Stimulated activated CD4-positive, alpha-beta T cell treated with anti-CD3 and anti-CD28 coated beads, Interleukin-4, amount 100 ng/mL, for 48 hours (primary cell): ENCODE data around the gene MFSD11.
"Not testable (repeated sequence)": the region's sequence is repeated elsewhere in the genome, so short reads cannot be mapped to it uniquely, and the experiment has no call there.

ENCODE experiments used
- DNase-seq, 2 donors: peaks; one replicate each; pipeline ENCODE4 v3.0.0-alpha.2; 2020; ENCODE audit warnings: low read depth in 2 of 2

Gene MFSD11

GRCh38 chr17:76726776-76727718, 10.9 kb upstream of the MFSD11 start, which contains the start of gene METTL23:
Gene METTL23 (plus strand): TSS chr17:76726839. CDS start chr17:76729711, 2,872 bp downstream.
- DNase-seq, result peak; percentile 66 to 75

- no peak for DNase-seq
Observed at GRCh38 chr17:76727745-76728456, 10.0 kb upstream of the MFSD11 start.

GRCh38 chr17:76731800-76732733, 5.9 kb upstream of the MFSD11 start:
- not testable (repeated sequence) for DNase-seq

GRCh38 chr17:76732734-76733617, 4.9 kb upstream of the MFSD11 start:
- no peak for DNase-seq

- DNase-seq, result no peak
Observed at GRCh38 chr17:76733618-76733957, 4.3 kb upstream of the MFSD11 start.

- no peak for DNase-seq
Observed at GRCh38 chr17:76734080-76734840, 3.7 kb upstream of the MFSD11 start.

GRCh38 chr17:76735006-76735405, 2.9 kb upstream of the MFSD11 start:
- no peak for DNase-seq

- no peak for DNase-seq
Observed at GRCh38 chr17:76735586-76736348, 2.2 kb upstream of the MFSD11 start.

GRCh38 chr17:76736349-76737081, 1.4 kb upstream of the MFSD11 start:
- DNase-seq, result peak; percentile 55 to 56

- DNase-seq, result peak; percentile 96 to 97
Observed at GRCh38 chr17:76737082-76737675, 740 bp upstream of the MFSD11 start, which contains the start of gene SRSF2. Gene SRSF2 (minus strand): TSS chr17:76737331. CDS start chr17:76737160, 171 bp downstream.

GRCh38 chr17:76738468-76738850, 540 bp downstream of the MFSD11 start:
- DNase-seq, result no peak

GRCh38 chr17:76739568-76740115, 1.7 kb downstream of the MFSD11 start:
- DNase-seq, result not testable (repeated sequence)

GRCh38 chr17:76740329-76741118, 2.6 kb downstream of the MFSD11 start:
- no peak for DNase-seq

- DNase-seq, result no peak
Observed at GRCh38 chr17:76742958-76743357, 5.0 kb downstream of the MFSD11 start.

GRCh38 chr17:76744747-76745146, 6.8 kb downstream of the MFSD11 start:
- DNase-seq, result no peak

GRCh38 chr17:76745785-76746184, 7.9 kb downstream of the MFSD11 start:
- not testable (repeated sequence) for DNase-seq
